Endodermal cell (in vitro differentiated cells): ENCODE measurements around the gene LIN37. TPM values are rescaled to one million over a fixed set of nuclear protein-coding genes. Genes with fewer than 3 reads are reported as not detected.

Source experiments
- DNase-seq: peaks from one replicate; pipeline ENCODE4 v3.0.0-alpha.2; 2017
- H3K27ac ChIP-seq: 2 replicates; pipeline ENCODE4 v1.5.1; 2013; ENCODE audit warnings: mild to moderate bottlenecking, low read depth, low read length, moderate library complexity
- H3K27me3 ChIP-seq: 2 replicates; pipeline ENCODE4 v1.6.1; 2013; ENCODE audit warnings: mild to moderate bottlenecking, low read length, moderate library complexity; ENCODE audit not compliant: insufficient read depth, control insufficient read depth, poor library complexity, severe bottlenecking
- H3K36me3 ChIP-seq: 2 replicates; pipeline ENCODE4 v1.7.0; 2013; ENCODE audit warnings: mild to moderate bottlenecking, low read length, moderate library complexity; ENCODE audit not compliant: control insufficient read depth, insufficient read depth
- H3K4me1 ChIP-seq: one replicate; pipeline ENCODE4 v1.7.0; 2013; ENCODE audit warnings: low read length; ENCODE audit not compliant: control insufficient read depth, insufficient read depth
- H3K4me3 ChIP-seq: 2 replicates; pipeline ENCODE4 v1.5.1; 2013; ENCODE audit warnings: mild to moderate bottlenecking, low read length, moderate library complexity
- H3K9ac ChIP-seq: 2 replicates; pipeline ENCODE4 v1.6.1; 2013; ENCODE audit warnings: mild to moderate bottlenecking, low read length, moderate library complexity; ENCODE audit not compliant: poor library complexity, severe bottlenecking; ENCODE audit errors: extremely low read depth
- H3K9me3 ChIP-seq: 2 replicates; pipeline ENCODE4 v1.6.1; 2013; ENCODE audit warnings: mild to moderate bottlenecking, low read length, moderate library complexity; ENCODE audit not compliant: control insufficient read depth
- H3K27ac Mint-ChIP-seq: 2 replicates; pipeline ENCODE4 v1.8.0; 2020; ENCODE audit warnings: mixed read lengths
- H3K27me3 Mint-ChIP-seq: 2 replicates; pipeline ENCODE4 v1.8.0; 2021; ENCODE audit warnings: mild to moderate bottlenecking, mixed read lengths; ENCODE audit not compliant: insufficient read depth
- H3K36me3 Mint-ChIP-seq: 2 replicates; pipeline ENCODE4 v1.8.0; 2020; ENCODE audit warnings: low read depth, mixed read lengths
- H3K4me1 Mint-ChIP-seq: 2 replicates; pipeline ENCODE4 v1.8.0; 2020; ENCODE audit warnings: mixed read lengths
- H3K4me3 Mint-ChIP-seq: 2 replicates; pipeline ENCODE4 v1.8.0; 2020; ENCODE audit warnings: mild to moderate bottlenecking, moderate library complexity, mixed read lengths
- H3K9me3 Mint-ChIP-seq: 2 replicates; pipeline ENCODE4 v1.8.0; 2020; ENCODE audit warnings: mild to moderate bottlenecking, mixed read lengths
- CTCF ChIP-seq: fragments of 200-600 bp; sonication (generic); conservative IDR thresholded peaks from 2 replicates; pipeline ENCODE4 v1.5.0; 2021; ENCODE audit warnings: antibody characterized with exemption, mild to moderate bottlenecking
- WGBS, 2 experiments: methylation state at CpG; one replicate each; pipeline versions ENCODE4 v1.1.5 to v1.1.7; 2013; ENCODE audit warnings: missing lambda C conversion rate in 2 of 2, mixed read lengths in 1 of 2; ENCODE audit not compliant: insufficient coverage in 1 of 2, insufficient read length in 1 of 2; 5-methylcytosine and 5-hydroxymethylcytosine counted together
- total RNA-seq, 2 donors: library from RNA; stranded (reverse); fragmentation: NEBNext Ultra II Directional in 1 of 2; extraction: Animal tissue kit (Norgen Biotek cat#: 25700) in 1 of 2; gene quantifications; 2 replicates in 1 of 2; 3 replicates in 1 of 2; pipeline ENCODE4 v1.2.1, GENCODE V29; 2021

The LIN37 gene
- total RNA-seq, 2 donors from 2014 or later, result 6.6 to 7.6 TPM

GRCh38 chr19:35759697-35760096 lies 11.3 kb downstream of the LIN37 start:
- Histone ChIP-seq H3K9ac (no peak overlapping the region), H3K27ac (no peak overlapping the region), H3K36me3 (peaks cover 23% of the 10 kb centered on the region), H3K9me3 (no peaks in the 10 kb centered on the region), H3K4me1 (no peaks in the 10 kb centered on the region), H3K4me3 (no peak overlapping the region), H3K27me3 (peaks cover 7% of the 10 kb centered on the region)
- H3K4me3 Mint-ChIP-seq, result peak overlapping the region; percentile 91
- peaks cover 19% of the 10 kb centered on the region for H3K27me3 Mint-ChIP-seq
- H3K9me3 Mint-ChIP-seq, result no peaks in the 10 kb centered on the region
- peaks cover 8% of the 10 kb centered on the region for H3K4me1 Mint-ChIP-seq
- TF ChIP-seq CTCF, result no peak
- H3K36me3 Mint-ChIP-seq, result peaks cover 24% of the 10 kb centered on the region
- DNase-seq, result peak; percentile 37
- WGBS, 2 experiments, result 100% methylated on average over 2 of the region's 2 CpGs; no CpG with 5 or more reads in 1 of the 2 experiments
- H3K27ac Mint-ChIP-seq, result no peak overlapping the region

GRCh38 chr19:35760711-35761349 lies 12.5 kb downstream of the LIN37 start:
- TF ChIP-seq CTCF, result no peak
- H3K4me3 Mint-ChIP-seq, result no peak overlapping the region
- peaks cover 29% of the 10 kb centered on the region for H3K36me3 Mint-ChIP-seq

GRCh38 chr19:35764432-35765315 lies 16.3 kb downstream of the LIN37 start:
- H3K4me1 Mint-ChIP-seq, result peaks cover 3% of the 10 kb centered on the region
- 93% methylated on average over 9 to 17 of the region's 17 CpGs for WGBS, 2 experiments
- Histone ChIP-seq H3K4me3 (no peak overlapping the region), H3K9me3 (no peaks in the 10 kb centered on the region), H3K27ac (no peak overlapping the region), H3K27me3 (no peaks in the 10 kb centered on the region), H3K36me3 (peaks cover 38% of the 10 kb centered on the region), H3K4me1 (peaks cover 2% of the 10 kb centered on the region), H3K9ac (no peak overlapping the region)
- no peak for DNase-seq
- H3K36me3 Mint-ChIP-seq, result peaks cover 37% of the 10 kb centered on the region
- no peaks in the 10 kb centered on the region for H3K9me3 Mint-ChIP-seq
- TF ChIP-seq CTCF, result no peak
- H3K4me3 Mint-ChIP-seq, result no peak overlapping the region
- no peak overlapping the region for H3K27ac Mint-ChIP-seq
- H3K27me3 Mint-ChIP-seq, result no peaks in the 10 kb centered on the region

More at GRCh38 chr19:35760711-35761349, 12.5 kb downstream of the LIN37 start:
- peaks cover 5% of the 10 kb centered on the region for H3K4me1 Mint-ChIP-seq
- no peaks in the 10 kb centered on the region for H3K27me3 ChIP-seq
- H3K27ac ChIP-seq, result no peak overlapping the region
- H3K9me3 ChIP-seq, result no peaks in the 10 kb centered on the region
- no peak for DNase-seq
- H3K9ac ChIP-seq, result no peak overlapping the region
- H3K27ac Mint-ChIP-seq, result no peak overlapping the region
- H3K4me3 ChIP-seq, result no peak overlapping the region
- WGBS, 2 experiments, result 95 to 98% methylated on average over 4 of the region's 4 CpGs
- no peaks in the 10 kb centered on the region for H3K9me3 Mint-ChIP-seq
- peaks cover 27% of the 10 kb centered on the region for H3K36me3 ChIP-seq
- peaks cover 11% of the 10 kb centered on the region for H3K27me3 Mint-ChIP-seq
- no peaks in the 10 kb centered on the region for H3K4me1 ChIP-seq
